Measurements from ENCODE around the gene SIRT6. TPM values are rescaled to one million over a fixed set of nuclear protein-coding genes. Genes with fewer than 3 reads are reported as not detected.
"Not testable (repeated sequence)": the region's sequence is repeated elsewhere in the genome, so short reads cannot be mapped to it uniquely, and the experiment has no call there.

SIRT6 gene
- total RNA-seq: 10 to 100 TPM; 27.1 to 27.2 TPM

GRCh38 chr19:4182084-4182810, at the start of gene SIRT6, which contains the start of gene ANKRD24:
Gene SIRT6, minus strand, starts transcription at chr19:4182563. Its CDS starts 24 bp downstream, at chr19:4182539.
Gene ANKRD24, plus strand, starts transcription at chr19:4182689. Its CDS starts 3,737 bp downstream, at chr19:4186426.
- H3K4me3 Mint-ChIP-seq: peak within 1 kb of the TSS; percentile 98
- H3K27ac Mint-ChIP-seq: peak within 1 kb of the TSS; percentile 94
- H3K9me3 Mint-ChIP-seq: no peaks in the 10 kb centered on the region
- peak; percentile 97 for DNase-seq
- H3K4me1 Mint-ChIP-seq: peaks cover 20% of the 10 kb centered on the region
- peaks cover 8% of the 10 kb centered on the region for H3K27me3 Mint-ChIP-seq
- H3K36me3 Mint-ChIP-seq: peaks cover 17% of the 10 kb centered on the region

- not testable (repeated sequence) for H3K9me3 Mint-ChIP-seq, H3K36me3 Mint-ChIP-seq, H3K27ac Mint-ChIP-seq, DNase-seq, H3K4me3 Mint-ChIP-seq
- Mint-ChIP-seq H3K27me3 (peaks cover 23% of the 10 kb centered on the region), H3K4me1 (peaks cover 11% of the 10 kb centered on the region)
Measured at GRCh38 chr19:4232139-4232538, 49.8 kb upstream of the SIRT6 start.

GRCh38 chr19:4231521-4231920, 49.2 kb upstream of the SIRT6 start:
- not testable (repeated sequence) for H3K36me3 Mint-ChIP-seq
- H3K27me3 Mint-ChIP-seq: peaks cover 23% of the 10 kb centered on the region

GRCh38 chr19:4230237-4230636, 47.9 kb upstream of the SIRT6 start:
- peaks cover 23% of the 10 kb centered on the region for H3K27me3 Mint-ChIP-seq
- H3K9me3 Mint-ChIP-seq, H3K27ac Mint-ChIP-seq, H3K4me3 Mint-ChIP-seq, H3K36me3 Mint-ChIP-seq, DNase-seq: not testable (repeated sequence)
- H3K4me1 Mint-ChIP-seq: peaks cover 11% of the 10 kb centered on the region

More at GRCh38 chr19:4231521-4231920, 49.2 kb upstream of the SIRT6 start:
- H3K27ac Mint-ChIP-seq, H3K9me3 Mint-ChIP-seq, H3K4me3 Mint-ChIP-seq, DNase-seq: not testable (repeated sequence)
- peaks cover 11% of the 10 kb centered on the region for H3K4me1 Mint-ChIP-seq

- Mint-ChIP-seq H3K4me3 (peak within 1 kb of the TSS; percentile 8), H3K27me3 (peaks cover 23% of the 10 kb centered on the region), H3K27ac (peak within 1 kb of the TSS; percentile 52), H3K36me3 (no peaks in the 10 kb centered on the region), H3K9me3 (no peaks in the 10 kb centered on the region), H3K4me1 (peaks cover 11% of the 10 kb centered on the region)
- peak; percentile 72 for DNase-seq
Measured at GRCh38 chr19:4229179-4229931, 47.0 kb upstream of the SIRT6 start, which contains the start of gene EBI3. Gene EBI3, plus strand, starts transcription at chr19:4229523. Its CDS starts 28 bp downstream, at chr19:4229551.

GRCh38 chr19:4228765-4229178, 46.4 kb upstream of the SIRT6 start:
- Mint-ChIP-seq H3K4me3 (no peak overlapping the region), H3K9me3 (no peaks in the 10 kb centered on the region), H3K4me1 (peaks cover 11% of the 10 kb centered on the region), H3K36me3 (no peaks in the 10 kb centered on the region), H3K27ac (no peak overlapping the region), H3K27me3 (peaks cover 17% of the 10 kb centered on the region)
- DNase-seq: no peak

- no peak overlapping the region for H3K27ac Mint-ChIP-seq
- peaks cover 7% of the 10 kb centered on the region for H3K4me1 Mint-ChIP-seq
- H3K9me3 Mint-ChIP-seq: no peaks in the 10 kb centered on the region
- no peak overlapping the region for H3K4me3 Mint-ChIP-seq
- H3K36me3 Mint-ChIP-seq: no peaks in the 10 kb centered on the region
- H3K27me3 Mint-ChIP-seq: peaks cover 10% of the 10 kb centered on the region
- no peak for DNase-seq
Measured at GRCh38 chr19:4227771-4228170, 45.4 kb upstream of the SIRT6 start.

- Mint-ChIP-seq H3K9me3 (no peaks in the 10 kb centered on the region), H3K36me3 (no peaks in the 10 kb centered on the region), H3K27me3 (peaks cover 6% of the 10 kb centered on the region), H3K4me3 (no peak overlapping the region), H3K4me1 (peaks cover 7% of the 10 kb centered on the region), H3K27ac (no peak overlapping the region)
- DNase-seq: no peak
Measured at GRCh38 chr19:4225885-4226284, 43.5 kb upstream of the SIRT6 start.

GRCh38 chr19:4224470-4224869, 42.1 kb upstream of the SIRT6 start:
- Mint-ChIP-seq H3K4me1 (peaks cover 3% of the 10 kb centered on the region), H3K4me3 (no peak overlapping the region), H3K27me3 (peaks cover 1% of the 10 kb centered on the region), H3K36me3 (no peaks in the 10 kb centered on the region), H3K9me3 (no peaks in the 10 kb centered on the region), H3K27ac (no peak overlapping the region)
- no peak for DNase-seq

GRCh38 chr19:4220188-4220587, 37.8 kb upstream of the SIRT6 start:
- Mint-ChIP-seq H3K27me3 (no peaks in the 10 kb centered on the region), H3K27ac (no peak overlapping the region), H3K36me3 (no peaks in the 10 kb centered on the region), H3K4me3 (no peak overlapping the region), H3K4me1 (no peaks in the 10 kb centered on the region), H3K9me3 (peaks cover 7% of the 10 kb centered on the region)
- no peak for DNase-seq

- not testable (repeated sequence) for DNase-seq, H3K36me3 Mint-ChIP-seq, H3K27ac Mint-ChIP-seq, H3K4me1 Mint-ChIP-seq, H3K27me3 Mint-ChIP-seq, H3K4me3 Mint-ChIP-seq, H3K9me3 Mint-ChIP-seq
Measured at GRCh38 chr19:4218523-4218922, 36.2 kb upstream of the SIRT6 start.

- Mint-ChIP-seq H3K4me1 (no peaks in the 10 kb centered on the region), H3K27me3 (no peaks in the 10 kb centered on the region), H3K4me3 (no peak overlapping the region), H3K27ac (no peak overlapping the region), H3K36me3 (no peaks in the 10 kb centered on the region), H3K9me3 (peaks cover 7% of the 10 kb centered on the region)
- DNase-seq: no peak
Measured at GRCh38 chr19:4217429-4218264, 35.3 kb upstream of the SIRT6 start.

GRCh38 chr19:4216846-4217245, 34.5 kb upstream of the SIRT6 start:
- no peak overlapping the region for H3K4me3 Mint-ChIP-seq

GRCh38 chr19:4215807-4216206, 33.4 kb upstream of the SIRT6 start:
- Mint-ChIP-seq H3K27me3 (no peaks in the 10 kb centered on the region), H3K36me3 (no peaks in the 10 kb centered on the region), H3K9me3 (peaks cover 7% of the 10 kb centered on the region), H3K4me1 (no peaks in the 10 kb centered on the region), H3K27ac (no peak overlapping the region), H3K4me3 (no peak overlapping the region)
- DNase-seq: no peak

More at GRCh38 chr19:4216846-4217245, 34.5 kb upstream of the SIRT6 start:
- H3K27ac Mint-ChIP-seq: no peak overlapping the region
- H3K27me3 Mint-ChIP-seq: no peaks in the 10 kb centered on the region
- no peak for DNase-seq
- no peaks in the 10 kb centered on the region for H3K36me3 Mint-ChIP-seq
- H3K4me1 Mint-ChIP-seq: no peaks in the 10 kb centered on the region
- peaks cover 7% of the 10 kb centered on the region for H3K9me3 Mint-ChIP-seq

GRCh38 chr19:4213116-4213515, 30.8 kb upstream of the SIRT6 start:
- Mint-ChIP-seq H3K27me3 (peaks cover 6% of the 10 kb centered on the region), H3K27ac (no peak overlapping the region), H3K9me3 (peaks cover 7% of the 10 kb centered on the region), H3K4me3 (no peak overlapping the region), H3K36me3 (no peaks in the 10 kb centered on the region), H3K4me1 (no peaks in the 10 kb centered on the region)
- no peak for DNase-seq
